ENCODE data around the gene PLPP1.

PLPP1 gene

GRCh38 chr5:55438998-55439397 lies 95.8 kb downstream of the PLPP1 start:
- H3K27ac ChIP-seq (ENCODE audit: low read length): no peak overlapping the region
- no peaks in the 10 kb centered on the region for H3K9me2 ChIP-seq (replicated peaks; ENCODE audit: insufficient read depth, low read length)
- H3K9me3 ChIP-seq (replicated peaks; ENCODE audit: insufficient read depth, low read length): no peaks in the 10 kb centered on the region
- H3K4me2 ChIP-seq (ENCODE audit: low read depth, low read length): no peak overlapping the region
- H3K79me2 ChIP-seq (ENCODE audit: low read length): no peaks in the 10 kb centered on the region
- no peak overlapping the region for H3K9ac ChIP-seq (ENCODE audit: low read length)
- H3K4me1 ChIP-seq (ENCODE audit: low read length): no peaks in the 10 kb centered on the region
- no peaks in the 10 kb centered on the region for H3K27me3 ChIP-seq (replicated peaks; ENCODE audit: insufficient read depth, low read length)
- no peaks in the 10 kb centered on the region for H4K20me1 ChIP-seq (ENCODE audit: insufficient read depth, low read length)
- DNase-seq: no peak
- no peaks in the 10 kb centered on the region for H3K36me3 ChIP-seq (replicated peaks; ENCODE audit: insufficient read depth, low read length)
- no peak for TF ChIP-seq EZH2 (optimal IDR thresholded peaks at IDR 0.05; ENCODE audit: low read depth, low read length)
- no peak for TF ChIP-seq EZH2phosphoT487 (IDR thresholded peaks at IDR 0.05; ENCODE audit: low read length)
- TF ChIP-seq CTCF (IDR thresholded peaks at IDR 0.05; ENCODE audit: low read length): no peak
- no peak overlapping the region for H3K4me3 ChIP-seq (ENCODE audit: low read length)
- 0 out of 2 replicates have a peak, but pooled peaks cover 4% of the 10 kb centered on the region for H3F3A ChIP-seq (ENCODE audit: insufficient read depth, low read length)
- no peak overlapping the region for H2AFZ ChIP-seq (ENCODE audit: low read length)

GRCh38 chr5:55437859-55438206 lies 96.9 kb downstream of the PLPP1 start:
- 0 out of 2 replicates have a peak, but pooled peaks cover 4% of the 10 kb centered on the region for H3F3A ChIP-seq (ENCODE audit: insufficient read depth, low read length)
- H3K4me2 ChIP-seq (ENCODE audit: low read depth, low read length): no peak overlapping the region
- no peaks in the 10 kb centered on the region for H4K20me1 ChIP-seq (ENCODE audit: insufficient read depth, low read length)
- no peak overlapping the region for H3K9ac ChIP-seq (ENCODE audit: low read length)
- no peaks in the 10 kb centered on the region for H3K79me2 ChIP-seq (ENCODE audit: low read length)
- no peaks in the 10 kb centered on the region for H3K27me3 ChIP-seq (replicated peaks; ENCODE audit: insufficient read depth, low read length)
- no peaks in the 10 kb centered on the region for H3K4me1 ChIP-seq (ENCODE audit: low read length)
- TF ChIP-seq EZH2phosphoT487 (IDR thresholded peaks at IDR 0.05; ENCODE audit: low read length): no peak
- no peak for TF ChIP-seq EZH2 (optimal IDR thresholded peaks at IDR 0.05; ENCODE audit: low read depth, low read length)
- no peak for TF ChIP-seq CTCF (IDR thresholded peaks at IDR 0.05; ENCODE audit: low read length)
- no peaks in the 10 kb centered on the region for H3K36me3 ChIP-seq (replicated peaks; ENCODE audit: insufficient read depth, low read length)
- H2AFZ ChIP-seq (ENCODE audit: low read length): no peak overlapping the region
- no peak overlapping the region for H3K27ac ChIP-seq (ENCODE audit: low read length)
- H3K9me2 ChIP-seq (replicated peaks; ENCODE audit: insufficient read depth, low read length): no peaks in the 10 kb centered on the region
- no peak overlapping the region for H3K4me3 ChIP-seq (ENCODE audit: low read length)
- no peak for DNase-seq
- no peaks in the 10 kb centered on the region for H3K9me3 ChIP-seq (replicated peaks; ENCODE audit: insufficient read depth, low read length)

GRCh38 chr5:55437452-55437851 lies 97.3 kb downstream of the PLPP1 start:
- H3K4me2 ChIP-seq (ENCODE audit: low read depth, low read length): no peak overlapping the region
- no peak for DNase-seq

More at GRCh38 chr5:55437452-55437851, 97.3 kb downstream of the PLPP1 start:
- TF ChIP-seq EZH2phosphoT487 (IDR thresholded peaks at IDR 0.05; ENCODE audit: low read length): no peak
- no peak for TF ChIP-seq EZH2 (optimal IDR thresholded peaks at IDR 0.05; ENCODE audit: low read depth, low read length)
- TF ChIP-seq CTCF (IDR thresholded peaks at IDR 0.05; ENCODE audit: low read length): no peak
- Histone ChIP-seq H3K4me3 (ENCODE audit: low read length) (no peak overlapping the region), H3K9ac (ENCODE audit: low read length) (no peak overlapping the region), H3K79me2 (ENCODE audit: low read length) (no peaks in the 10 kb centered on the region), H3K9me3 (replicated peaks; ENCODE audit: insufficient read depth, low read length) (no peaks in the 10 kb centered on the region), H4K20me1 (ENCODE audit: insufficient read depth, low read length) (no peaks in the 10 kb centered on the region), H2AFZ (ENCODE audit: low read length) (no peak overlapping the region), H3F3A (ENCODE audit: insufficient read depth, low read length) (0 out of 2 replicates have a peak, but pooled peaks cover 4% of the 10 kb centered on the region), H3K27ac (ENCODE audit: low read length) (no peak overlapping the region), H3K9me2 (replicated peaks; ENCODE audit: insufficient read depth, low read length) (no peaks in the 10 kb centered on the region), H3K36me3 (replicated peaks; ENCODE audit: insufficient read depth, low read length) (no peaks in the 10 kb centered on the region), H3K4me1 (ENCODE audit: low read length) (no peaks in the 10 kb centered on the region), H3K27me3 (replicated peaks; ENCODE audit: insufficient read depth, low read length) (no peaks in the 10 kb centered on the region)
